ENCODE data around the gene ZSCAN5A.

GRCh38 chr19:56189785-56190184 is 124.9 kb downstream of the ZSCAN5A start:
- TF ChIP-seq CTCF (conservative IDR thresholded peaks at IDR 0.05; ENCODE audit: low read length) (no peak; the same call in 1 of the 2 replicates), EZH2phosphoT487 (IDR thresholded peaks at IDR 0.05; ENCODE audit: borderline replicate concordance, low read depth, low read length) (no peak)

Data from OCI-LY7 (cell line).